ENCODE data around the gene MAP2K5.

The MAP2K5 gene

DNA sequence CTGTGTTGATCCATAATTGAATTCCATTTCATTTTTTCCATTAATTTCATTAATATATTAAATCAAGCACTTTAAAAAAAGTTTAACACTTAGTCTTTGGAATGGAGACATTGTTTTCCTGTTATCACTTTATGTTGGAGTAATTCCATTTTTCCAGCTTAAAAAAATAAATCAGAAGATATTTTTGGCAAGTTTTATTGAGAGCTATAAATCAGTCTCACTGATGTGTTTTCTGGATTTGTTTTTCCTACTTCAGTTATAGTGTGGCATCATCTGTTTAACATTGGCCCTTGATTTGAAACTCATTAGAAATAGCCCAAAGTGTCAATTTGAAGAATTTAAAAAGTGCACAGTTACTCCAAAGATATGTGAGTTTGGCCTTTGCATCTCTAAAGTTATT lies 53.1 kb downstream of the MAP2K5 start:
- Histone ChIP-seq H3K9me2 (ENCODE audit: low read depth, low read length) (no peaks in the 10 kb centered on the region), H3K79me2 (ENCODE audit: insufficient read depth, low read length) (no peaks in the 10 kb centered on the region), H3F3A (ENCODE audit: insufficient read depth, low read length) (no peaks in the 10 kb centered on the region), H3K27ac (ENCODE audit: low read depth, low read length, poor library complexity, severe bottlenecking) (no peak overlapping the region), H2AFZ (ENCODE audit: low read length) (no peak overlapping the region), H3K36me3 (ENCODE audit: insufficient read depth, low read length) (peaks cover 48% of the 10 kb centered on the region), H4K20me1 (ENCODE audit: insufficient read depth, low read length) (no peaks in the 10 kb centered on the region), H3K4me2 (ENCODE audit: low read length) (no peak overlapping the region), H3K27me3 (ENCODE audit: insufficient read depth, low read length) (no peaks in the 10 kb centered on the region), H3K9ac (ENCODE audit: low read length) (no peak overlapping the region), H3K4me3 (ENCODE audit: low read depth, low read length, poor library complexity, severe bottlenecking) (no peak overlapping the region), H3K9me3 (ENCODE audit: low read length) (no peaks in the 10 kb centered on the region), H3K4me1 (ENCODE audit: insufficient read depth, low read length, severe bottlenecking) (peaks cover 9% of the 10 kb centered on the region)
- no peak for TF ChIP-seq EZH2 (IDR thresholded peaks at IDR 0.05; ENCODE audit: borderline replicate concordance, low read length)
- TF ChIP-seq, protein P1, sequence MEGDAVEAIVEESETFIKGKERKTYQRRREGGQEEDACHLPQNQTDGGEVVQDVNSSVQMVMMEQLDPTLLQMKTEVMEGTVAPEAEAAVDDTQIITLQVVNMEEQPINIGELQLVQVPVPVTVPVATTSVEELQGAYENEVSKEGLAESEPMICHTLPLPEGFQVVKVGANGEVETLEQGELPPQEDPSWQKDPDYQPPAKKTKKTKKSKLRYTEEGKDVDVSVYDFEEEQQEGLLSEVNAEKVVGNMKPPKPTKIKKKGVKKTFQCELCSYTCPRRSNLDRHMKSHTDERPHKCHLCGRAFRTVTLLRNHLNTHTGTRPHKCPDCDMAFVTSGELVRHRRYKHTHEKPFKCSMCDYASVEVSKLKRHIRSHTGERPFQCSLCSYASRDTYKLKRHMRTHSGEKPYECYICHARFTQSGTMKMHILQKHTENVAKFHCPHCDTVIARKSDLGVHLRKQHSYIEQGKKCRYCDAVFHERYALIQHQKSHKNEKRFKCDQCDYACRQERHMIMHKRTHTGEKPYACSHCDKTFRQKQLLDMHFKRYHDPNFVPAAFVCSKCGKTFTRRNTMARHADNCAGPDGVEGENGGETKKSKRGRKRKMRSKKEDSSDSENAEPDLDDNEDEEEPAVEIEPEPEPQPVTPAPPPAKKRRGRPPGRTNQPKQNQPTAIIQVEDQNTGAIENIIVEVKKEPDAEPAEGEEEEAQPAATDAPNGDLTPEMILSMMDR (IDR thresholded peaks at IDR 0.05; ENCODE audit: low read length) = no peak

DNA sequence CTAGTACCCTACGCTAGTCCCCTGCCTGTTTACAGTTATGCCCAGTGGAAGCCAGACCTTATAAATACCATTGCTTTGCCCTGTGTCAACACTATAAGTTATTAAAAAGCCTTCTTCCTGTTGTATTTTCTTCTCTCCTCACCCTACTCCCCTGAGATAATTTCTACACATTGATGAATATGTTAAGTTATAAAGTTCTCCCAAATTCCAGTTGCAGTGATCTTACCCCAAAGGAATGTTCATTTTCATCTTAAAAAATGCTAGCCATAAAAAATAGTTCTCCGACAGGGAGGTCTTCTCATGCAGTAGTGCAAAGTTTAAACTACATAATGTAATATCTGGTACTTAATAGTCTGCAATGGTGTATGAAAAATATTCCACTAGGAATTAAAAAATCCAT lies 58.6 kb downstream of the MAP2K5 start:
- no peaks in the 10 kb centered on the region for H3K9me2 ChIP-seq (ENCODE audit: low read depth, low read length)
- no peaks in the 10 kb centered on the region for H3K27me3 ChIP-seq (ENCODE audit: insufficient read depth, low read length)
- TF ChIP-seq, protein P1 (IDR thresholded peaks at IDR 0.05; ENCODE audit: low read length) = no peak
- peaks cover 34% of the 10 kb centered on the region; the same call in 1 of the 2 replicates for H3K36me3 ChIP-seq (ENCODE audit: insufficient read depth, low read length)
- H4K20me1 ChIP-seq (ENCODE audit: insufficient read depth, low read length) = no peaks in the 10 kb centered on the region
- H3K9me3 ChIP-seq (ENCODE audit: low read length) = no peaks in the 10 kb centered on the region
- no peak overlapping the region for H3K4me2 ChIP-seq (ENCODE audit: low read length)
- no peak overlapping the region for H3K9ac ChIP-seq (ENCODE audit: low read length)
- no peak overlapping the region for H2AFZ ChIP-seq (ENCODE audit: low read length)
- H3K4me3 ChIP-seq (ENCODE audit: low read depth, low read length, poor library complexity, severe bottlenecking) = no peak overlapping the region
- H3K27ac ChIP-seq (ENCODE audit: low read depth, low read length, poor library complexity, severe bottlenecking) = no peak overlapping the region
- no peaks in the 10 kb centered on the region for H3K79me2 ChIP-seq (ENCODE audit: insufficient read depth, low read length)
- H3K4me1 ChIP-seq (ENCODE audit: insufficient read depth, low read length, severe bottlenecking) = no peaks in the 10 kb centered on the region
- H3F3A ChIP-seq (ENCODE audit: insufficient read depth, low read length) = no peaks in the 10 kb centered on the region

DNA sequence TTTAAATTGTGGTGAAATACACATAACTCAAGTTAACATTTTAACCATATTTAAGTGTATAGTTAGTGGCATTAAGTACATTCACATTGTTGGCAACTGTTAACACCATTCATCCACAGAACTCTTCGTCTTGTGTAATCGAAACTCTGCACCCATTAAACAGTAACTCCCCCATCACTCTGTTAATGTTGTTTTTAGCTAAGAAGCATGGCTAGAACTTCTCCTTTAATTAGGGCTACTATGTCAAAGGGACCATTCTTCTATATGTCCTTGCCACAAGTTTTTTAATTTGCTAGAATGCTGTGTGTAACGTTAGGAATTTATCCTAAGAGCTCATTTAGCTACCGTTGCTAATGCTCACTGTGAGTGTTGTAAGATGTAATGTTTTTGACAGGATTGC lies 60.6 kb downstream of the MAP2K5 start:
- Histone ChIP-seq H3K27me3 (ENCODE audit: insufficient read depth, low read length) (no peaks in the 10 kb centered on the region), H3K9me3 (ENCODE audit: low read length) (no peaks in the 10 kb centered on the region), H3F3A (ENCODE audit: insufficient read depth, low read length) (no peaks in the 10 kb centered on the region), H3K4me2 (ENCODE audit: low read length) (no peak overlapping the region), H3K9me2 (ENCODE audit: low read depth, low read length) (no peaks in the 10 kb centered on the region), H3K27ac (ENCODE audit: low read depth, low read length, poor library complexity, severe bottlenecking) (no peak overlapping the region), H3K79me2 (ENCODE audit: insufficient read depth, low read length) (no peaks in the 10 kb centered on the region), H3K4me3 (ENCODE audit: low read depth, low read length, poor library complexity, severe bottlenecking) (no peak overlapping the region), H3K9ac (ENCODE audit: low read length) (no peak overlapping the region), H3K36me3 (ENCODE audit: insufficient read depth, low read length) (peaks cover 27% of the 10 kb centered on the region; the same call in 1 of the 2 replicates), H3K4me1 (ENCODE audit: insufficient read depth, low read length, severe bottlenecking) (no peaks in the 10 kb centered on the region), H2AFZ (ENCODE audit: low read length) (no peak overlapping the region), H4K20me1 (ENCODE audit: insufficient read depth, low read length) (no peaks in the 10 kb centered on the region)
- TF ChIP-seq EZH2 (IDR thresholded peaks at IDR 0.05; ENCODE audit: borderline replicate concordance, low read length) = no peak
- TF ChIP-seq, protein P1 (IDR thresholded peaks at IDR 0.05; ENCODE audit: low read length) = no peak

Data from OCI-LY1 (cell line).